Panc1 (cell line): ENCODE results near the gene GRM6. TPM values are rescaled to one million over a fixed set of nuclear protein-coding genes. Genes with fewer than 3 reads are reported as not detected.

Source experiments
- ATAC-seq: fragments of 200-7000 bp; cut with Tn5 transposase; 2 replicates; pipeline ENCODE4 v1.9.1; 2020; ENCODE audit warnings: mild to moderate bottlenecking, moderate library complexity
- BruUV-seq: library from RNA; stranded (reverse); fragments of 400-500 nt; replicated peaks from 2 replicates; lab custom pipeline; 2021; lab: Mats Ljungman, UMichigan
- CTCF ChIA-PET: fragments of 300-600 bp; sonication (Branson Sonifier 250); formaldehyde crosslinking; loops from one replicate; lab custom pipeline; 2022; ENCODE audit warnings: antibody characterized with exemption; lab: Charles Lee
- POLR2A ChIA-PET: fragments of 300-600 bp; sonication (Branson Sonifier 250); formaldehyde crosslinking; loops from one replicate; lab custom pipeline; 2022; ENCODE audit warnings: antibody characterized with exemption; lab: Charles Lee
- DNase-seq: peaks from one replicate; pipeline ENCODE4 v3.0.0-alpha.2; 2010; ENCODE audit warnings: low read depth, low spot score
- H3K27ac ChIP-seq: 2 replicates; pipeline ENCODE4 v1.5.1; 2011; ENCODE audit warnings: mild to moderate bottlenecking, low read length, inconsistent platforms
- H3K27me3 ChIP-seq: fragments of 200-500 bp; sonication (Bioruptor generic); 2 replicates; pipeline ENCODE4 v1.6.0; 2014; ENCODE audit warnings: low read length, inconsistent platforms; ENCODE audit not compliant: control insufficient read depth, insufficient read depth
- H3K36me3 ChIP-seq: fragments of 200-500 bp; sonication (Bioruptor generic); 2 replicates; pipeline ENCODE4 v1.5.1; 2014; ENCODE audit warnings: inconsistent platforms, mild to moderate bottlenecking, low read length, moderate library complexity; ENCODE audit not compliant: control insufficient read depth, insufficient read depth
- H3K4me1 ChIP-seq: 2 replicates; pipeline ENCODE4 v1.5.1; 2011; ENCODE audit warnings: inconsistent platforms, mild to moderate bottlenecking, low read length, moderate library complexity; ENCODE audit not compliant: control insufficient read depth, insufficient read depth
- H3K4me3 ChIP-seq, 2 experiments: 2 replicates each; pipeline ENCODE4 v1.5.1; 2011 to 2012; ENCODE audit warnings: low read depth in 2 of 2, low read length in 2 of 2, mild to moderate bottlenecking in 2 of 2, inconsistent platforms in 1 of 2, moderate library complexity in 1 of 2
- H3K9me3 ChIP-seq: fragments of 200-500 bp; sonication (Bioruptor generic); 2 replicates; pipeline ENCODE4 v1.5.1; 2014; ENCODE audit warnings: low read depth, mild to moderate bottlenecking, inconsistent platforms, low read length, moderate library complexity; ENCODE audit not compliant: control insufficient read depth, insufficient read depth
- POLR2AphosphoS5 ChIP-seq: IDR thresholded peaks from 2 replicates; pipeline ENCODE4 v1.6.1; 2012; ENCODE audit warnings: mild to moderate bottlenecking, low read depth, low read length, moderate library complexity
- SIN3A ChIP-seq: IDR thresholded peaks from 2 replicates; pipeline ENCODE4 v1.6.1; 2012; ENCODE audit warnings: low read depth, mild to moderate bottlenecking, low read length, moderate library complexity, borderline replicate concordance; ENCODE audit not compliant: insufficient read depth
- TCF7L2 ChIP-seq: IDR thresholded peaks from 2 replicates; pipeline ENCODE4 v1.6.1; 2011; ENCODE audit warnings: mild to moderate bottlenecking, low read depth, low read length, inconsistent platforms
- in situ Hi-C: cut with HindIII; loops from 2 replicates; pipeline ENCODE4 v1.10.0; 2016; ENCODE audit warnings: low sequenced_read_pairs, low pct_unique_long_range_greater_than_20kb
- intact Hi-C: fragments of 100-400 bp; cut with micrococcal nuclease; formaldehyde crosslinking; loops from one replicate; pipeline ENCODE4 v1.10.0; 2022; ENCODE audit not compliant: unreplicated experiment
- total RNA-seq: library from RNA; stranded (reverse); gene quantifications from one replicate; pipeline ENCODE4 v1.2.1, GENCODE V29; 2021; ENCODE audit not compliant: unreplicated experiment
- TF ChIP-seq, protein P1 (sequence below): fragments of 450-650 bp; IDR thresholded peaks from 2 replicates; pipeline ENCODE4 v1.5.1; 2017; ENCODE audit warnings: mild to moderate bottlenecking
- TF ChIP-seq, protein P2 (sequence below), 2 experiments: IDR thresholded peaks; 2 replicates each; pipeline ENCODE4 v1.6.1; 2011 to 2012; ENCODE audit warnings: low read depth in 2 of 2, control low read depth in 1 of 2, low read length in 1 of 2, mild to moderate bottlenecking in 1 of 2, moderate library complexity in 1 of 2; ENCODE audit not compliant: insufficient read depth in 1 of 2

GRM6 gene
- total RNA-seq, 1 experiment from 2014 or later, result not detected

DNA sequence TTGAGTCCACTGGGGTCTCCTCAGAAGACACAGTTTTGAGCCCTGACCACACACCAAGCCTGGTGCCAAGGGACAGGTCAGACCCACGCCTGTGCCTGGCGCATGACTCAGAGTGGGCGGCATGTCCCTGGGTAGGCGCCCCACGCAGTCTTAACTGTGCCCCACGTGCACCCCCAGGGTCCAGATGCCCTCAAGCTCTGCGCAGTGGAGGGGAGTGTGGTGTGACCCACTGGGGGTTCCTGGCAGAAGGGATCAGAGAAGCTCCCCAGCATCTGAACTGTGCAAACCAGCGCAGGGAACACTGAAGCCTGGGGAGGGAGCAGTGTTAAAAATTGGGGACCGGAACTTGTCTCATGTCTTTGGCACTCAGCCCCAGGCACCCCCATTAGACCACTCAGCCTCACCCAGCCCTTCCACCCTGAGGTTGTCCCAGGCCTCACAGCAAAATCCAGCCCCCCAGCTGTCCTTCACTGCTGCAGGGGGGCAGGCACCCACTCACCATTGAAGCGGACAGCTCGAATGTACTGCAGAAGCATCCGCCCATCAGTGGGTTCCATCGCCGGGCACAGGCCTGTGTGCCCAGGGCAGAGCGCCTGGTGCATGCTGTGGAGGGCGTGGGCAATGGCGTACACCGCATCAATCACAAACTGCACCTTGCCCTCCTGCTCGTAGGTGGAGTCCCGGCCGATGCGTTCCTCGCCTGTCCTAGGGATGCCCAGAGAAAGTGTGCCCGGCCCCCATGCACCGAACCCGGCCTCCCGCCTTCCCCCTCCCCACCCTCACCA is 6.5 kb downstream of the GRM6 start:
- no peak overlapping the region for H3K4me3 ChIP-seq
- DNase-seq (no peak), ATAC-seq (no peak)
- BruUV-seq, result no TSS peak
- POLR2A ChIA-PET, result no interaction called here
- no peaks in the 10 kb centered on the region for H3K36me3 ChIP-seq
- CTCF ChIA-PET, result no interaction called here
- H3K27me3 ChIP-seq, result no peaks in the 10 kb centered on the region
- intact Hi-C loops (no loop called here), in situ Hi-C loops (no loop called here)
- H3K9me3 ChIP-seq, result no peaks in the 10 kb centered on the region
- TF ChIP-seq, protein P1, sequence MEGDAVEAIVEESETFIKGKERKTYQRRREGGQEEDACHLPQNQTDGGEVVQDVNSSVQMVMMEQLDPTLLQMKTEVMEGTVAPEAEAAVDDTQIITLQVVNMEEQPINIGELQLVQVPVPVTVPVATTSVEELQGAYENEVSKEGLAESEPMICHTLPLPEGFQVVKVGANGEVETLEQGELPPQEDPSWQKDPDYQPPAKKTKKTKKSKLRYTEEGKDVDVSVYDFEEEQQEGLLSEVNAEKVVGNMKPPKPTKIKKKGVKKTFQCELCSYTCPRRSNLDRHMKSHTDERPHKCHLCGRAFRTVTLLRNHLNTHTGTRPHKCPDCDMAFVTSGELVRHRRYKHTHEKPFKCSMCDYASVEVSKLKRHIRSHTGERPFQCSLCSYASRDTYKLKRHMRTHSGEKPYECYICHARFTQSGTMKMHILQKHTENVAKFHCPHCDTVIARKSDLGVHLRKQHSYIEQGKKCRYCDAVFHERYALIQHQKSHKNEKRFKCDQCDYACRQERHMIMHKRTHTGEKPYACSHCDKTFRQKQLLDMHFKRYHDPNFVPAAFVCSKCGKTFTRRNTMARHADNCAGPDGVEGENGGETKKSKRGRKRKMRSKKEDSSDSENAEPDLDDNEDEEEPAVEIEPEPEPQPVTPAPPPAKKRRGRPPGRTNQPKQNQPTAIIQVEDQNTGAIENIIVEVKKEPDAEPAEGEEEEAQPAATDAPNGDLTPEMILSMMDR, result no peak
- no peak for TF ChIP-seq TCF7L2
- no peak for TF ChIP-seq POLR2AphosphoS5
- TF ChIP-seq SIN3A, result no peak
- H3K27ac ChIP-seq, result no peak overlapping the region
- no peaks in the 10 kb centered on the region for H3K4me1 ChIP-seq

DNA sequence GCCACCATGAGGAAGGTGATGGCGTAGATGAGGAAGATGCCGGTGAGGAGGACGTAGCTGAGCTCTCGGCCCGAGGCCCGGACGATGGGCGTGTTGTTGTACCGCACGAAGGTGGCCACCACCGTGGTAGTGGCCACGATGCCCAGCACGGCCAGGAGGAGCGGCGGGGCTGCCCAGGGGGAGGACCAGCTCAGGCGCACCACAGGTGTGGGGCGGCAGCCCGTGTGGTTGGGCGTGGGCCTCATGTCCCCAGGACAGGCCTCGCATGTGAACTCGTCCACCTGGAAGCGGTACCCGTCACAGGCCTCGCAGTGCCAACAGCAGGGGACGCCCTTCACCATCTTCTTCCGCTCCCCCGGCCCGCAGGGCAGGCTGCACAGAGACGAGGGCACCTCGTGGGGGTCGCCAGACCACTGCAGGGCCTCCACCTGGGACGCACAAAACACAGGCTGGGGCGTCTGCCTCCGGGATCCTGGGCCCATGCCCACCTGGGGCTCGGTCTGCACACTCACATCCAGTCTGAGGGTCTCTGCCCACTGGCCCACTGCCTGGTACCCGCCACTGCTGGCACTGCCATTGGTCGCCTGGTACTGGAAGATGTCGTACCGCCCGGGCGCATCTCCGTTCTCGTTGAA is 8.7 kb downstream of the GRM6 start:
- POLR2A ChIA-PET, result no interaction called here
- H3K4me3 ChIP-seq, result no peak overlapping the region
- BruUV-seq, result no TSS peak
- H3K4me1 ChIP-seq, result no peaks in the 10 kb centered on the region
- no peaks in the 10 kb centered on the region for H3K36me3 ChIP-seq
- ATAC-seq, result no peak
- no peak overlapping the region for H3K27ac ChIP-seq
- H3K27me3 ChIP-seq, result no peaks in the 10 kb centered on the region
- TF ChIP-seq POLR2AphosphoS5 (no peak), SIN3A (no peak), TCF7L2 (no peak)
- TF ChIP-seq, protein P2, sequence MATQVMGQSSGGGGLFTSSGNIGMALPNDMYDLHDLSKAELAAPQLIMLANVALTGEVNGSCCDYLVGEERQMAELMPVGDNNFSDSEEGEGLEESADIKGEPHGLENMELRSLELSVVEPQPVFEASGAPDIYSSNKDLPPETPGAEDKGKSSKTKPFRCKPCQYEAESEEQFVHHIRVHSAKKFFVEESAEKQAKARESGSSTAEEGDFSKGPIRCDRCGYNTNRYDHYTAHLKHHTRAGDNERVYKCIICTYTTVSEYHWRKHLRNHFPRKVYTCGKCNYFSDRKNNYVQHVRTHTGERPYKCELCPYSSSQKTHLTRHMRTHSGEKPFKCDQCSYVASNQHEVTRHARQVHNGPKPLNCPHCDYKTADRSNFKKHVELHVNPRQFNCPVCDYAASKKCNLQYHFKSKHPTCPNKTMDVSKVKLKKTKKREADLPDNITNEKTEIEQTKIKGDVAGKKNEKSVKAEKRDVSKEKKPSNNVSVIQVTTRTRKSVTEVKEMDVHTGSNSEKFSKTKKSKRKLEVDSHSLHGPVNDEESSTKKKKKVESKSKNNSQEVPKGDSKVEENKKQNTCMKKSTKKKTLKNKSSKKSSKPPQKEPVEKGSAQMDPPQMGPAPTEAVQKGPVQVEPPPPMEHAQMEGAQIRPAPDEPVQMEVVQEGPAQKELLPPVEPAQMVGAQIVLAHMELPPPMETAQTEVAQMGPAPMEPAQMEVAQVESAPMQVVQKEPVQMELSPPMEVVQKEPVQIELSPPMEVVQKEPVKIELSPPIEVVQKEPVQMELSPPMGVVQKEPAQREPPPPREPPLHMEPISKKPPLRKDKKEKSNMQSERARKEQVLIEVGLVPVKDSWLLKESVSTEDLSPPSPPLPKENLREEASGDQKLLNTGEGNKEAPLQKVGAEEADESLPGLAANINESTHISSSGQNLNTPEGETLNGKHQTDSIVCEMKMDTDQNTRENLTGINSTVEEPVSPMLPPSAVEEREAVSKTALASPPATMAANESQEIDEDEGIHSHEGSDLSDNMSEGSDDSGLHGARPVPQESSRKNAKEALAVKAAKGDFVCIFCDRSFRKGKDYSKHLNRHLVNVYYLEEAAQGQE (IDR thresholded peaks at IDR 0.05; ENCODE audit: insufficient read depth in 1 of 2, low read depth in 2 of 2, low read length in 1 of 2), result no peak
- TF ChIP-seq, protein P1, result no peak
- in situ Hi-C loops, result no loop called here
- intact Hi-C loops, result no loop called here
- CTCF ChIA-PET, result no interaction called here
- no peak for DNase-seq
- H3K9me3 ChIP-seq, result no peaks in the 10 kb centered on the region
